Smooth muscle cell (in vitro differentiated cells): Measurements from ENCODE around the gene ADARB2. TPM values are rescaled to one million over a fixed set of nuclear protein-coding genes. Genes with fewer than 3 reads are reported as not detected.

Experiments
- DNase-seq: peaks from one replicate; lab custom pipeline; 2025; ENCODE audit not compliant: unreplicated experiment; lab: John Stamatoyannopoulos, UW
- H2AFZ ChIP-seq: fragments of 200-600 bp; sonication (generic); 2 replicates; pipeline ENCODE4 v1.6.0; 2016; ENCODE audit warnings: antibody characterized with exemption, low read depth, mild to moderate bottlenecking
- H3F3A ChIP-seq: fragments of 200-600 bp; sonication (generic); 2 replicates; pipeline ENCODE4 v1.6.0; 2017; ENCODE audit warnings: antibody characterized with exemption, low read depth
- H3K27ac ChIP-seq: fragments of 200-600 bp; sonication (generic); 2 replicates; pipeline ENCODE4 v1.5.1; 2016; ENCODE audit warnings: low read depth, mild to moderate bottlenecking
- H3K27me3 ChIP-seq: fragments of 200-600 bp; sonication (generic); 2 replicates; pipeline ENCODE4 v1.6.1; 2016; ENCODE audit warnings: low read depth, mild to moderate bottlenecking
- H3K36me3 ChIP-seq: fragments of 200-600 bp; sonication (generic); 2 replicates; pipeline ENCODE4 v1.5.1; 2016; ENCODE audit warnings: low read depth
- H3K4me1 ChIP-seq: fragments of 200-600 bp; sonication (generic); 2 replicates; pipeline ENCODE4 v1.5.1; 2016; ENCODE audit warnings: low read depth
- H3K4me2 ChIP-seq: fragments of 200-600 bp; sonication (generic); 2 replicates; pipeline ENCODE4 v1.6.0; 2016; ENCODE audit warnings: mild to moderate bottlenecking
- H3K4me3 ChIP-seq: fragments of 200-600 bp; sonication (generic); 2 replicates; pipeline ENCODE4 v1.5.1; 2016; ENCODE audit warnings: mild to moderate bottlenecking
- H3K79me2 ChIP-seq: fragments of 200-600 bp; sonication (generic); 2 replicates; pipeline ENCODE4 v1.6.0; 2016; ENCODE audit warnings: low read depth, mild to moderate bottlenecking
- H3K9ac ChIP-seq: fragments of 200-600 bp; sonication (generic); 2 replicates; pipeline ENCODE4 v1.6.0; 2016; ENCODE audit warnings: low read depth
- H3K9me3 ChIP-seq: fragments of 200-600 bp; sonication (generic); replicated peaks from 2 replicates; pipeline ENCODE4 v1.5.1; 2016; ENCODE audit warnings: low read depth
- H4K20me1 ChIP-seq: fragments of 200-600 bp; sonication (generic); 2 replicates; pipeline ENCODE4 v1.6.0; 2016; ENCODE audit warnings: low read depth
- CTCF ChIP-seq: fragments of 200-600 bp; sonication (generic); IDR thresholded peaks from 2 replicates; pipeline ENCODE4 v1.5.1; 2017; ENCODE audit warnings: borderline replicate concordance, mild to moderate bottlenecking, antibody characterized with exemption; ENCODE audit not compliant: insufficient read depth, poor library complexity, severe bottlenecking
- WGBS: methylation state at CpG from one replicate; pipeline ENCODE4 v1.1.7; 2016; ENCODE audit warnings: low lambda C conversion rate; 5-methylcytosine and 5-hydroxymethylcytosine counted together
- polyA plus RNA-seq: library from polyadenylated mRNA; unstranded; fragments of >200 nt; fragmentation: Nextera tagmentation; extraction: Ambion mirVana; gene quantifications from 2 replicates; pipeline ENCODE4 v1.2.1, GENCODE V29; 2016
- total RNA-seq: library from RNA; depleted of rRNA; stranded (reverse); fragments of >200 nt; gene quantifications from 2 replicates; pipeline ENCODE4 v1.2.3, GENCODE V29; 2014

The ADARB2 gene
- total and polyA plus RNA-seq, 2 experiments from 2014 or later, result 0.13 to 0.39 TPM

DNA sequence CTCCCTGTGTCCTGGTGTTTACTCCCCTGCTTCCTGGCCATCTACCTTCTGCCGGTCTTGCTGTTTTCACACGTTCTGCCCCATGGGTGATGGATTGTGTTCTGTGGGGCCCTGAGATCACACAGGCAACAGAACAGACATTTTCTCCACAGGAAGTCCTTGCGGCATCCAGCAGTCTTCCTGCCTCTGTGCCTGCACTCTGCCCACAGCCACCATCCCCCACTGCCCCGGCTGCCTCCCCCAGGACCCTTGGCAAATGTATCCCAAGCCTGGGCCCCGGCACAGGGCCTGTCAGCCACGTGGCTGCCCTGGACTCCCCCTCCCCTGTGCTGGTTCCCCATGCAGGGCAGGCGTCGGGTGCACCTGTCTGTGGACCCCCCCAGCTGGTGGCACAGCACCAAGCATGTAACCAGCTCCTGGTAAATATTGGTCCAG lies 497.0 kb downstream of the ADARB2 start:
- Histone ChIP-seq H3K4me1 (no peaks in the 10 kb centered on the region), H3K4me3 (no peak overlapping the region), H3K9ac (no peak overlapping the region), H3K27ac (no peak overlapping the region), H3K36me3 (no peaks in the 10 kb centered on the region), H3F3A (no peaks in the 10 kb centered on the region), H2AFZ (no peak overlapping the region), H3K79me2 (no peaks in the 10 kb centered on the region), H3K9me3 (no peaks in the 10 kb centered on the region), H3K4me2 (no peak overlapping the region), H4K20me1 (no peaks in the 10 kb centered on the region), H3K27me3 (peaks cover 24% of the 10 kb centered on the region)
- 20% methylated on average over 5 of the region's 8 CpGs for WGBS
- DNase-seq, result no peak
- no peak for TF ChIP-seq CTCF

DNA sequence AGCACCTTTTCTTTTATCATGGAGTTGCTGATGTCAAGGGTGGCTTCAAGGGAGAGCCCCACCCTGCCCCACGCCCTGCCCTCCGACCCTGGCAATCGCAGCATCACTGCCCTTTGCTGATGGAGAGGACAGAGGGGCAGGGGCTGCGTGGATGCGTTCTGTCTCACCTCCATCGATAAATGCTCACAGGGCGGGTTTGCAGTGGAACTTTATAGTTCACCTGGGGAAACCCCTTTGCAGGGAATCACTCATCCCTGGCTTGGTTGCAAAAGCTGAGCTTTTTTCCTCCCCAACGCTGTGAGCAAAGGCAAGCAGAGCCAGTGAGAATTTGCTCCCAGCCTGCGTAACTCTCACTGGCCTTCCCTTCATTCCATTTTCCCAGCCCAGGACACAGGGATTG lies 504.3 kb downstream of the ADARB2 start:
- H2AFZ ChIP-seq, result no peak overlapping the region
- H4K20me1 ChIP-seq, result no peaks in the 10 kb centered on the region
- no peaks in the 10 kb centered on the region for H3F3A ChIP-seq
- H3K4me3 ChIP-seq, result no peak overlapping the region
- no peak overlapping the region for H3K9ac ChIP-seq
- peaks cover 23% of the 10 kb centered on the region for H3K27me3 ChIP-seq
- H3K27ac ChIP-seq, result no peak overlapping the region
- H3K9me3 ChIP-seq, result no peaks in the 10 kb centered on the region
- H3K79me2 ChIP-seq, result no peaks in the 10 kb centered on the region
- H3K36me3 ChIP-seq, result no peaks in the 10 kb centered on the region
- WGBS, result 89% methylated on average over 9 of the region's 9 CpGs
- H3K4me2 ChIP-seq, result no peak overlapping the region
- DNase-seq, result no peak
- no peaks in the 10 kb centered on the region for H3K4me1 ChIP-seq
- no peak for TF ChIP-seq CTCF

GRCh38 chr10:1232164-1232911 lies 505.0 kb downstream of the ADARB2 start:
- H3K27me3 ChIP-seq, result peaks cover 23% of the 10 kb centered on the region
- no peak for TF ChIP-seq CTCF
- WGBS, result 99% methylated on average over 9 of the region's 9 CpGs
- no peaks in the 10 kb centered on the region for H4K20me1 ChIP-seq
- no peak for DNase-seq
- no peaks in the 10 kb centered on the region for H3K79me2 ChIP-seq
- no peak overlapping the region for H3K9ac ChIP-seq
- H3K4me1 ChIP-seq, result no peaks in the 10 kb centered on the region
- H3K36me3 ChIP-seq, result no peaks in the 10 kb centered on the region
- H3K4me3 ChIP-seq, result no peak overlapping the region
- H3F3A ChIP-seq, result no peaks in the 10 kb centered on the region
- no peaks in the 10 kb centered on the region for H3K9me3 ChIP-seq
- H2AFZ ChIP-seq, result no peak overlapping the region
- no peak overlapping the region for H3K27ac ChIP-seq
- H3K4me2 ChIP-seq, result no peak overlapping the region

- Histone ChIP-seq H3K27ac (no peak overlapping the region), H3K4me2 (no peak overlapping the region), H3K36me3 (no peaks in the 10 kb centered on the region), H3K27me3 (peaks cover 23% of the 10 kb centered on the region), H3K9me3 (no peaks in the 10 kb centered on the region), H2AFZ (no peak overlapping the region), H3K4me3 (no peak overlapping the region), H4K20me1 (no peaks in the 10 kb centered on the region), H3F3A (no peaks in the 10 kb centered on the region), H3K9ac (no peak overlapping the region), H3K4me1 (no peaks in the 10 kb centered on the region), H3K79me2 (no peaks in the 10 kb centered on the region)
- TF ChIP-seq CTCF, result no peak
- no peak for DNase-seq
- WGBS, result 88% methylated on average over 9 of the region's 9 CpGs
Observed at GRCh38 chr10:1230592-1231275, 506.6 kb downstream of the ADARB2 start.
